IMR-90 (cell line): ENCODE results near the gene PLD5. TPM values are rescaled to one million over a fixed set of nuclear protein-coding genes. Genes with fewer than 3 reads are reported as not detected.

Experiments
- ATAC-seq: fragments of 200-7000 bp; cut with Tn5 transposase; 2 replicates; pipeline ENCODE4 v1.9.1; 2020; ENCODE audit warnings: low read depth, mild to moderate bottlenecking, moderate library complexity
- BruUV-seq: library from RNA; stranded (reverse); fragments of 400-500 nt; replicated peaks from 2 replicates; lab custom pipeline; 2021; lab: Mats Ljungman, UMichigan
- CTCF ChIA-PET: fragments of 300-600 bp; formaldehyde crosslinking; extraction: SDS; loops from one replicate; lab custom pipeline; 2021; ENCODE audit warnings: antibody characterized with exemption; lab: Yijun Ruan, JAX
- POLR2A ChIA-PET: fragments of 300-600 bp; sonication (Branson Sonifier 250); formaldehyde crosslinking; loops from one replicate; lab custom pipeline; 2022; ENCODE audit warnings: antibody characterized with exemption; ENCODE audit not compliant: unreplicated experiment; lab: Charles Lee
- DNase-seq: peaks from one replicate; pipeline ENCODE4 v3.0.0; 2013
- H2AFZ ChIP-seq: replicated peaks from 2 replicates; pipeline ENCODE3; 2013; ENCODE audit warnings: low read length, mild to moderate bottlenecking; ENCODE audit not compliant: poor library complexity
- H2AK5ac ChIP-seq: 2 replicates; pipeline ENCODE4 v1.6.1; 2013; ENCODE audit warnings: low read depth, low read length, inconsistent platforms
- H2AK9ac ChIP-seq: replicated peaks from 2 replicates; pipeline ENCODE3; 2013; ENCODE audit warnings: mild to moderate bottlenecking, low read depth, low read length, moderate library complexity; ENCODE audit not compliant: poor library complexity
- H2BK120ac ChIP-seq: 2 replicates; pipeline ENCODE4 v1.6.1; 2013; ENCODE audit warnings: low read depth, low read length, inconsistent platforms
- H2BK15ac ChIP-seq: 3 replicates; pipeline ENCODE4 v1.6.1; 2013; ENCODE audit warnings: low read depth, low read length, inconsistent platforms
- H2BK20ac ChIP-seq: 2 replicates; pipeline ENCODE4 v1.6.1; 2013; ENCODE audit warnings: low read depth, mild to moderate bottlenecking, inconsistent platforms, low read length, moderate library complexity
- H2BK5ac ChIP-seq: 2 replicates; pipeline ENCODE4 v1.6.1; 2013; ENCODE audit warnings: mild to moderate bottlenecking, low read depth, low read length, inconsistent platforms; ENCODE audit not compliant: poor library complexity, severe bottlenecking
- H3K14ac ChIP-seq: replicated peaks from 2 replicates; pipeline ENCODE4 v1.6.1; 2013; ENCODE audit warnings: low read depth, low read length, inconsistent platforms
- H3K18ac ChIP-seq: 2 replicates; pipeline ENCODE4 v1.6.1; 2013; ENCODE audit warnings: low read depth, low read length, control low read depth
- H3K23ac ChIP-seq: 2 replicates; pipeline ENCODE4 v1.6.1; 2013; ENCODE audit warnings: low read depth, low read length, inconsistent platforms
- H3K27ac ChIP-seq: 2 replicates; pipeline ENCODE4 v1.5.1; 2013; ENCODE audit warnings: mild to moderate bottlenecking, control low read depth, low read length; ENCODE audit not compliant: insufficient read depth
- H3K27me3 ChIP-seq: 2 replicates; pipeline ENCODE4 v1.6.1; 2013; ENCODE audit warnings: low read length; ENCODE audit not compliant: control insufficient read depth, insufficient read depth
- H3K36me3 ChIP-seq: 2 replicates; pipeline ENCODE4 v1.6.1; 2013; ENCODE audit warnings: low read length, mixed read lengths; ENCODE audit not compliant: control insufficient read depth, insufficient read depth
- H3K4ac ChIP-seq: 2 replicates; pipeline ENCODE4 v1.6.1; 2013; ENCODE audit warnings: low read depth, low read length, inconsistent platforms
- H3K4me1 ChIP-seq: 2 replicates; pipeline ENCODE4 v1.6.1; 2013; ENCODE audit warnings: low read length, mixed read lengths; ENCODE audit not compliant: control insufficient read depth, insufficient read depth
- H3K4me2 ChIP-seq: 2 replicates; pipeline ENCODE4 v1.6.1; 2013; ENCODE audit warnings: low read depth, mild to moderate bottlenecking, control low read depth, low read length, moderate library complexity
- H3K4me3 ChIP-seq: 2 replicates; pipeline ENCODE4 v1.5.1; 2013; ENCODE audit warnings: low read depth, mild to moderate bottlenecking, control low read depth, low read length, moderate library complexity; ENCODE audit not compliant: insufficient read depth
- H3K56ac ChIP-seq: 2 replicates; pipeline ENCODE4 v1.6.1; 2013; ENCODE audit warnings: low read length, inconsistent platforms; ENCODE audit not compliant: insufficient read depth; ENCODE audit errors: extremely low read depth
- H3K79me1 ChIP-seq, 2 experiments: 2 replicates each; pipeline ENCODE4 v1.6.1; 2013; ENCODE audit warnings: low read length in 2 of 2, inconsistent platforms in 1 of 2, low read depth in 1 of 2
- H3K9ac ChIP-seq: 2 replicates; pipeline ENCODE4 v1.6.1; 2013; ENCODE audit warnings: low read depth, low read length, control low read depth
- H3K9me1 ChIP-seq: 2 replicates; pipeline ENCODE4 v1.6.1; 2013; ENCODE audit warnings: low read length, inconsistent platforms; ENCODE audit not compliant: insufficient read depth
- H3K9me3 ChIP-seq: 2 replicates; pipeline ENCODE4 v1.6.1; 2013; ENCODE audit warnings: low read length; ENCODE audit not compliant: control insufficient read depth, insufficient read depth
- H4K20me1 ChIP-seq: 2 replicates; pipeline ENCODE4 v1.6.1; 2013; ENCODE audit warnings: low read length, inconsistent platforms; ENCODE audit not compliant: insufficient read depth
- H4K5ac ChIP-seq: 2 replicates; pipeline ENCODE4 v1.6.1; 2013; ENCODE audit warnings: mild to moderate bottlenecking, low read depth, low read length, control low read depth
- H4K8ac ChIP-seq, 2 experiments: 2 replicates each; pipeline ENCODE4 v1.6.1; 2013; ENCODE audit warnings: low read depth in 2 of 2, low read length in 2 of 2, control low read depth in 1 of 2, inconsistent platforms in 1 of 2
- H4K91ac ChIP-seq: 2 replicates; pipeline ENCODE4 v1.6.1; 2013; ENCODE audit warnings: low read depth, low read length, inconsistent platforms; ENCODE audit not compliant: insufficient read depth
- BHLHE40 ChIP-seq: fragments of 150-350 bp; IDR thresholded peaks from 2 replicates; pipeline ENCODE4 v1.6.1; 2016; ENCODE audit warnings: mild to moderate bottlenecking, low read depth, low read length
- CEBPB ChIP-seq: IDR thresholded peaks from 2 replicates; pipeline ENCODE4 v1.6.1; 2012; ENCODE audit warnings: low read depth, low read length, improper control_type of control experiment
- CHD1 ChIP-seq: IDR thresholded peaks from 2 replicates; pipeline ENCODE4 v1.6.1; 2012; ENCODE audit warnings: low read depth, low read length, improper control_type of control experiment
- CTCF ChIP-seq: conservative IDR thresholded peaks from 2 replicates; pipeline ENCODE4 v1.5.1; 2012; ENCODE audit warnings: mild to moderate bottlenecking, low read depth, low read length, improper control_type of control experiment
- MAFK ChIP-seq: IDR thresholded peaks from 2 replicates; pipeline ENCODE4 v1.6.1; 2012; ENCODE audit warnings: low read depth, low read length, improper control_type of control experiment
- MAZ ChIP-seq: IDR thresholded peaks from 2 replicates; pipeline ENCODE4 v1.6.1; 2012; ENCODE audit warnings: low read depth, mild to moderate bottlenecking, low read length, improper control_type of control experiment, moderate library complexity, borderline replicate concordance
- MXI1 ChIP-seq: IDR thresholded peaks from 2 replicates; pipeline ENCODE4 v1.6.1; 2012; ENCODE audit warnings: low read depth, mild to moderate bottlenecking, low read length, moderate library complexity, borderline replicate concordance
- NFE2L2 ChIP-seq: fragments of 150-350 bp; IDR thresholded peaks from 2 replicates; pipeline ENCODE4 v1.6.1; 2016; ENCODE audit warnings: low read depth, mild to moderate bottlenecking, low read length
- POLR2A ChIP-seq: IDR thresholded peaks from 2 replicates; pipeline ENCODE4 v1.6.1; 2012; ENCODE audit warnings: mild to moderate bottlenecking, low read depth, low read length
- RAD21 ChIP-seq: IDR thresholded peaks from 2 replicates; pipeline ENCODE4 v1.6.1; 2012; ENCODE audit warnings: low read length, improper control_type of control experiment
- RCOR1 ChIP-seq: IDR thresholded peaks from 2 replicates; pipeline ENCODE4 v1.6.1; 2012; ENCODE audit warnings: mild to moderate bottlenecking, low read length, improper control_type of control experiment; ENCODE audit not compliant: insufficient replicate concordance
- RFX5 ChIP-seq: IDR thresholded peaks from 2 replicates; pipeline ENCODE4 v1.8.0; 2012; ENCODE audit warnings: low read depth, mild to moderate bottlenecking, low read length, moderate library complexity
- SMC3 ChIP-seq: fragments of 150-350 bp; IDR thresholded peaks from 2 replicates; pipeline ENCODE4 v1.6.1; 2016; ENCODE audit warnings: low read depth, mild to moderate bottlenecking, antibody characterized with exemption, low read length, moderate library complexity
- WGBS, 2 experiments: methylation state at CpG; one replicate each; pipeline versions ENCODE4 v1.1.5 to v1.1.7; 2013; ENCODE audit warnings: missing lambda C conversion rate in 2 of 2; ENCODE audit not compliant: insufficient read length in 1 of 2; ENCODE audit errors: extremely low coverage in 2 of 2; 5-methylcytosine and 5-hydroxymethylcytosine counted together
- dilution Hi-C: fragments of 300-500 bp; cut with HindIII; formaldehyde crosslinking; loops from one replicate; pipeline ENCODE4 v1.14.3; 2018; ENCODE audit warnings: low sequenced_read_pairs; ENCODE audit not compliant: unreplicated experiment
- in situ Hi-C: fragments of 300-500 bp; cut with MboI; formaldehyde crosslinking; loops from 3 replicates; pipeline ENCODE4 v1.14.3; 2019; ENCODE audit warnings: low sequenced_read_pairs, inconsistent platforms, mixed read lengths
- intact Hi-C: fragments of 100-400 bp; cut with micrococcal nuclease; formaldehyde crosslinking; loops from 2 replicates; pipeline ENCODE4 v1.10.0; 2022
- polyA plus RNA-seq, 3 experiments: library from polyadenylated mRNA; depleted of rRNA; stranded (reverse); fragments of >200 nt; gene quantifications; 2 replicates each; pipeline ENCODE4 v1.2.3, GENCODE V29; 2012; ENCODE audit warnings: low replicate concordance in 1 of 3
- total RNA-seq: library from RNA; depleted of rRNA; stranded (reverse); fragments of >200 nt; gene quantifications from 2 replicates; pipeline ENCODE4 v1.2.3, GENCODE V29; 2012
- TF ChIP-seq, protein P1 (sequence below): fragments of 150-350 bp; IDR thresholded peaks from 2 replicates; pipeline ENCODE4 v1.6.1; 2017; ENCODE audit warnings: mild to moderate bottlenecking, antibody characterized with exemption, low read length, low read depth

PLD5 gene
- total and polyA plus RNA-seq, 2 of the 4 experiments (the other 2 are of a cell fraction), result not detected

- CTCF ChIA-PET, result no interaction called here
- H3K23ac ChIP-seq, result no peak overlapping the region
- H3K9ac ChIP-seq, result no peak overlapping the region
- no peak overlapping the region for H4K8ac ChIP-seq
- no peak overlapping the region for H3K27ac ChIP-seq
- no peaks in the 10 kb centered on the region for H3K79me1 ChIP-seq
- H3K9me3 ChIP-seq, result peaks cover 8% of the 10 kb centered on the region
- WGBS, 2 experiments, result no CpG with 5 or more reads among the region's 5 CpGs
- no peak overlapping the region for H3K4ac ChIP-seq
- in situ Hi-C loops (no loop called here), dilution Hi-C loops (no loop called here), intact Hi-C loops (no loop called here)
- H3K14ac ChIP-seq, result no peak overlapping the region
- no peaks in the 10 kb centered on the region for H3K27me3 ChIP-seq
- DNase-seq, result no peak
- no peak overlapping the region for H3K56ac ChIP-seq
- no peak overlapping the region for H4K91ac ChIP-seq
- no peak overlapping the region for H2BK120ac ChIP-seq
- H2AK9ac ChIP-seq, result no peak overlapping the region
- H4K20me1 ChIP-seq, result no peaks in the 10 kb centered on the region
- no peak overlapping the region for H2AFZ ChIP-seq
- no peaks in the 10 kb centered on the region for H3K4me1 ChIP-seq
- H3K9me1 ChIP-seq, result no peaks in the 10 kb centered on the region
- no peaks in the 10 kb centered on the region for H3K36me3 ChIP-seq
- no TSS peak for BruUV-seq
- POLR2A ChIA-PET, result no interaction called here
- ATAC-seq, result no peak
- H3K18ac ChIP-seq, result no peak overlapping the region
- no peak overlapping the region for H4K5ac ChIP-seq
- no peak overlapping the region for H2BK20ac ChIP-seq
- H3K4me3 ChIP-seq, result no peak overlapping the region
- no peak overlapping the region for H2AK5ac ChIP-seq
- H3K4me2 ChIP-seq, result no peak overlapping the region
- no peak overlapping the region for H2BK15ac ChIP-seq
- TF ChIP-seq RCOR1 (no peak), POLR2A (no peak), CEBPB (no peak), BHLHE40 (no peak), RFX5 (no peak), NFE2L2 (no peak), RAD21 (no peak), MAFK (no peak), CTCF (no peak), CHD1 (no peak), SMC3 (no peak), MXI1 (no peak), MAZ (no peak)
- TF ChIP-seq, protein P1, sequence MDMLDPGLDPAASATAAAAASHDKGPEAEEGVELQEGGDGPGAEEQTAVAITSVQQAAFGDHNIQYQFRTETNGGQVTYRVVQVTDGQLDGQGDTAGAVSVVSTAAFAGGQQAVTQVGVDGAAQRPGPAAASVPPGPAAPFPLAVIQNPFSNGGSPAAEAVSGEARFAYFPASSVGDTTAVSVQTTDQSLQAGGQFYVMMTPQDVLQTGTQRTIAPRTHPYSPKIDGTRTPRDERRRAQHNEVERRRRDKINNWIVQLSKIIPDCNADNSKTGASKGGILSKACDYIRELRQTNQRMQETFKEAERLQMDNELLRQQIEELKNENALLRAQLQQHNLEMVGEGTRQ, result no peak
- H2BK5ac ChIP-seq, result no peak overlapping the region
These were observed 32.3 kb upstream of the PLD5 start for GRCh38 chr1:242556759-242557158.
